T-helper 2 cell (primary cell): ENCODE data around the gene OR8B12.

Experiments used
- DNase-seq, 5 experiments: peaks; one replicate each; pipeline versions ENCODE4 v3.0.0 to v3.0.0-alpha.2; 2012 to 2022
- total RNA-seq, 2 donors: gene quantifications; one replicate each; lab custom pipeline; 2026; lab: John Stamatoyannopoulos, UW

The OR8B12 gene, protein sequence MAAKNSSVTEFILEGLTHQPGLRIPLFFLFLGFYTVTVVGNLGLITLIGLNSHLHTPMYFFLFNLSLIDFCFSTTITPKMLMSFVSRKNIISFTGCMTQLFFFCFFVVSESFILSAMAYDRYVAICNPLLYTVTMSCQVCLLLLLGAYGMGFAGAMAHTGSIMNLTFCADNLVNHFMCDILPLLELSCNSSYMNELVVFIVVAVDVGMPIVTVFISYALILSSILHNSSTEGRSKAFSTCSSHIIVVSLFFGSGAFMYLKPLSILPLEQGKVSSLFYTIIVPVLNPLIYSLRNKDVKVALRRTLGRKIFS
- 0 reads per million in 2 donors for total RNA-seq

- no peak for DNase-seq
Measured at GRCh38 chr11:124543554-124543953, at the start of gene OR8B12. OR8B12 (minus strand) TSS chr11:124543654; CDS start chr11:124543654, 0 bp downstream.

DNA sequence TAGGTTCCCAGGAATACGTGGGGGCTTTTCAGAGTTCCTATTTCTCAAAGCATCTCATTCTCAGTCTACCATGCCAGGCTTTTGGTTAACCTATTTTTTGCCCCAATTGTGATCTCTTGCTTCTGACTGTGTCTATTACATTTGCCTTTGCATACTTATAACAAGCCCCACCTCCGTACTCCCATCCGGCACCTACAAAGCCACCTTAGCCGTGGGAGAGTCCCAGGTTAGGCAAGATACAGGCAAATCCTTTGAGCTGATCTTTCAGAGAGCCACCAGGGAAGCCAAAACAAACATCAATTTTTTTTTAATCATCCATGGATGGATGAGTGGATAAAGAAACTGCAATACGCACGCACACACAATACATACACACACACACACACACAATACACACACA is 49.2 kb upstream of the OR8B12 start:
- no peak for DNase-seq

- no peak for DNase-seq
Measured at GRCh38 chr11:124591430-124591829, 48.0 kb upstream of the OR8B12 start.

GRCh38 chr11:124586238-124586860 is 42.9 kb upstream of the OR8B12 start:
- peak in 3 of 5 experiments; percentile 6 to 38 (median 14) for DNase-seq

GRCh38 chr11:124584681-124585372 is 41.4 kb upstream of the OR8B12 start:
- DNase-seq = no peak

- no peak for DNase-seq
Measured at GRCh38 chr11:124583781-124584180, 40.3 kb upstream of the OR8B12 start.

GRCh38 chr11:124582565-124582964 is 39.1 kb upstream of the OR8B12 start:
- no peak for DNase-seq

- no peak for DNase-seq
Measured at GRCh38 chr11:124581817-124582216, 38.4 kb upstream of the OR8B12 start.

DNA sequence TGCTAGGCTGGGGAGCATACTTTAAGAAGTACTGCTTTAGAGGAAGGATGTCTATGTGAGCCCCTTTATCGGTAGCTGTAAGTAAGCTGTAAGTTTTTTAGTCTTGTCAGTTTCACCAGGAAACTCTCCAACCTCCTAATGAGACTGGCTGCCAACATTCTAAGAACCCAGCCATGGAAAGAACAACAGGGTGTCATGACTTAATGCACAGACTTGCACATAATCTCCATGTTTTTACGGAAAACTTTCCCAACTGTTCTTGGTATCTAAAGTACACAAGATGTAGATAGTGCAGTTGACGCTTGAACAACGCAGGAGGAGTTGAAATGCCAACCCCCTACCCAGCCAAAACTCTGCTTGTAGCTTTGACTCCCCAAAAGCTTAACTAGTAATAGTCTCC is 35.3 kb upstream of the OR8B12 start:
- DNase-seq = no peak

- no peak for DNase-seq
Measured at GRCh38 chr11:124577716-124578427, 34.4 kb upstream of the OR8B12 start.

DNA sequence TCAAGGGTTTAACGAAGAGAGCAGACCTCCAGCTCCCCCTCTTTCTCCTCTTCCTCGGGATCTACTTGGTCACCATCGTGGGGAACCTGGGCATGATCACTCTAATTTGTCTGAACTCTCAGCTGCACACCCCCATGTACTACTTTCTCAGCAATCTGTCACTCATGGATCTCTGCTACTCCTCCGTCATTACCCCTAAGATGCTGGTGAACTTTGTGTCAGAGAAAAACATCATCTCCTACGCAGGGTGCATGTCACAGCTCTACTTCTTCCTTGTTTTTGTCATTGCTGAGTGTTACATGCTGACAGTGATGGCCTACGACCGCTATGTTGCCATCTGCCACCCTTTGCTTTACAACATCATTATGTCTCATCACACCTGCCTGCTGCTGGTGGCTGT is 26.7 kb upstream of the OR8B12 start:
- DNase-seq = no peak

DNA sequence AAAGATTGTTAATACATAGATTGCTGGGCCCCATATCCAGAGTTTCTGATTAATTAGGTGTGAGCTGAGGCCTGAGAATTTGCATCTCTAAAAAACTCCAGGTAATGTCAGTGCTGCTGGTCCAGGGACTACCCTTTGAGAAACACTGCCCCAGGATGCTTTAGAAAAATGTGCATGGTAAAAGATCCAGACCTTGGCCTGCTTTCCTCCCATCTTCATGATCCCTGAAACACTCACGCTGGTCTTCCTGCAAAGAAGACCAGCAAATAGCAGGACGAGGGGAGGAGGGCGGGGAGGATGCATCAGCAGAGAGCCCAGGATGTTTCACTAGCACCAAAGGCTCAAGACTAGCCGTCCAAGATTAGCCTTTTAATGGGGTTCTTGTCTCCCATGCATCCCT is 26.2 kb upstream of the OR8B12 start, which contains the start of gene OR8A1:
TSS of gene OR8A1 (plus strand) at position 301 of the 400 bp plus-strand sequence. CDS start 123 bp downstream, outside the sequence.
- DNase-seq = no peak

- no peak for DNase-seq
Measured at GRCh38 chr11:124556828-124557227, 13.4 kb upstream of the OR8B12 start.

DNA sequence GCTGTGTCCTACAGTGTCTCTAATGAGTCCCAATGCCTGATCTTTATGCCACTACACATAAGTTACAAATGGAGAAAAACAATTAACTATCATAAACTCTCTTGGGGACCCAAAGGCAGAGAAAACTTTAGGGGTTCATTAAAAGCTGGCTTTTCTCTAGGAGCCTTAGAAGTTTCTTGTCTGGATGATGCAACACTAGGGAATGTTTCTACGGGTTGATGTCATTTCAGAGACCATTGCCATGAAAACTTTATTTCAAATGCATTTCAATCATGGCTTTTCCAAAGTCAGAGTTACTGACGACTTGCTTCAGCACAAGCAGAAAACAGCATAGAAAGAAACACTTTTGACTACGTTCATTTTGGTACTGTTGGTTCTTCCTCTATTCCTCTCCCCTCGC is 8.5 kb upstream of the OR8B12 start:
- no peak for DNase-seq

GRCh38 chr11:124551189-124551588 is 7.7 kb upstream of the OR8B12 start:
- DNase-seq = no peak

DNA sequence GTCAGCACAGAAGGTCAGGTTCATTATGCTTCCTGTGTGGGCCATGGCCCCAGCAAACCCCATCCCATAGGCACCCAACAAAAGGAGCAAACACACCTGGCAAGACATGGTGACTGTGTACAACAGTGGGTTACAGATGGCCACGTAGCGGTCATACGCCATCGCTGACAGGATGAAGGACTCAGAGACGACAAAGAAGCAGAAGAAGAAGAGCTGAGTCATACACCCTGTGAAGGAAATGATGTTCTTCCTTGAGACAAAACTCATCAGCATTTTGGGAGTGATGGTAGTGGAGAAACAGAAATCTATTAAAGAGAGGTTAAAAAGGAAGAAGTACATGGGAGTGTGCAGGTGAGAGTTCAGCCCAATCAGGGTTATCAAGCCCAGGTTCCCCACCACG is 309 bp downstream of the OR8B12 start:
- no peak for DNase-seq

GRCh38 chr11:124541204-124541603 is 2.2 kb downstream of the OR8B12 start:
- no peak for DNase-seq

DNA sequence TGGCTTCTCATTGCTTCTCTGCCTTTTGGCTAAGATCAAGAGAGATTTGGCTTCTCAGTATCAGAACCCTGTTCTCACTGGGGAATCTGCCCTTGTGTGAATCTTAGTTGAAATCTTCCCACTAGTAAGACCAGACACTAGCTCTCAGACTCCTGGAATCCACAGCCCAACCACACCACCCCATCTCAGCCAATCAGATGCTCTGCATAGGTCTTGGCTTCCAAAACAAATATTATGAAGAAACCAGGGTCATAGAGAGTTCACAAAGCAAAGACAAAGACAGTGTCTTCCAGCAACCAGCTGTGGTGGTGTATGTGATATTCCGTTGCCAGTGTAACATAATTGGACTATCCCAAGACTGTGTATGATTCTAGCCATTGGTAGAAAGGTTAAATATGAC is 5.4 kb downstream of the OR8B12 start:
- DNase-seq = no peak

- no peak for DNase-seq
Measured at GRCh38 chr11:124536520-124536919, 6.9 kb downstream of the OR8B12 start.

GRCh38 chr11:124535552-124536232 is 7.8 kb downstream of the OR8B12 start:
- no peak for DNase-seq

DNA sequence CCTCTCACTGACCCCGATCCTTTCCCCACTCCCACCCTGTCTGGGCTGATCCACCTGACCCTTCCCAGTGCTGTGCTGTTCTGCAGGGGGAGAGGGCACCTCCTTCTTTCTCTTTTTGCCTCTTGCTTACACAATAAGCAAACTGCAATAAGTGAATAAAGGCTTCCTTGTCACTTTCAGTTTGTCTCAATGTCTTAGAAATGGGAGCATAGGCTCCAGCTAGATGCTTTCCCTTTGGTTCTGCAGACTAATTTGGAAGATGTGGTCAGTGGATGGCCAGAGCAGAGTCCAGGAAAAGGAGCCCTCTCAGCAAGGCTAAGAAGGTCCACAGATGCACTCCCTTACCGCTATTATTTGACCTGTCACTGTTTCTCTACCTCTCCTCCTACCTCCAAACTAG is 9.4 kb downstream of the OR8B12 start:
- DNase-seq = no peak

- DNase-seq = no peak
Measured at GRCh38 chr11:124533626-124534025, 9.8 kb downstream of the OR8B12 start.

DNA sequence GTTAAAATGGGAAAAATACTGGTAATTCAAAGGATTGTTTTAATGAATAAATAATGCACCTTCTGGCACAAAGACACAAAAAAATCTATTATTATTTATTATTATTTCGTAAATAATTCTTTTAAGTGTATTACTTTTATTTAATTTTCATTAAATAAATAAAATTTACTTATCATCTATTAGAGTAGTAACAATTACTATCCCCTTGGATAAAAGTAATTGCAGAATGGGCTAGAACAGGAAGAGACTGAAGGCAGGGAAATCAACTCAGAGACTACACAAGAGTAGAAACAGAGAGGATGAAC is 23.0 kb downstream of the OR8B12 start:
- DNase-seq = no peak
